PC-9 (cell line): ENCODE data around the gene HS3ST3B1. TPM values are rescaled to one million over a fixed set of nuclear protein-coding genes. Genes with fewer than 3 reads are reported as not detected.

ENCODE experiments used
- Bru-seq: library from RNA; stranded (reverse); fragments of 400-500 nt; gene quantifications from one replicate; lab custom pipeline; 2021; lab: Mats Ljungman, UMichigan
- BruChase-seq, 2 experiments: library from RNA; stranded (reverse); fragments of 400-500 nt; gene quantifications; one replicate each; lab custom pipeline; 2021; lab: Mats Ljungman, UMichigan
- BruUV-seq: library from RNA; stranded (reverse); fragments of 400-500 nt; replicated peaks from 2 replicates; lab custom pipeline; 2021; lab: Mats Ljungman, UMichigan
- CTCF ChIA-PET: fragments of 300-600 bp; sonication (Branson Sonifier 250); formaldehyde crosslinking; loops from one replicate; lab custom pipeline; 2022; ENCODE audit warnings: antibody characterized with exemption; lab: Charles Lee
- POLR2A ChIA-PET: fragments of 300-600 bp; sonication (Branson Sonifier 250); formaldehyde crosslinking; loops from one replicate; lab custom pipeline; 2022; ENCODE audit warnings: antibody characterized with exemption; ENCODE audit not compliant: unreplicated experiment; lab: Charles Lee
- DNase-seq, 2 experiments: peaks; one replicate each; pipeline versions ENCODE4 v3.0.0 to v3.0.0-alpha.2; 2015 to 2022; ENCODE audit warnings: mixed read lengths in 1 of 2
- H2AFZ ChIP-seq: fragments of 200-600 bp; sonication (generic); 2 replicates; pipeline ENCODE4 v1.8.1; 2017; ENCODE audit warnings: antibody characterized with exemption
- H3F3A ChIP-seq: fragments of 200-600 bp; sonication (generic); 2 replicates; pipeline ENCODE4 v1.8.1; 2017; ENCODE audit warnings: antibody characterized with exemption, mild to moderate bottlenecking, low read depth; ENCODE audit not compliant: insufficient read depth
- H3K27ac ChIP-seq: fragments of 200-600 bp; sonication (generic); 2 replicates; pipeline ENCODE4 v1.6.1; 2016; ENCODE audit warnings: mixed run types
- H3K27me3 ChIP-seq: fragments of 200-600 bp; sonication (generic); 2 replicates; pipeline ENCODE4 v1.6.1; 2016; ENCODE audit warnings: low read depth, mixed run types; ENCODE audit not compliant: insufficient read depth
- H3K36me3 ChIP-seq: fragments of 200-600 bp; sonication (generic); 2 replicates; pipeline ENCODE4 v1.6.1; 2016; ENCODE audit warnings: low read depth, mixed run types
- H3K4me1 ChIP-seq: fragments of 200-600 bp; sonication (generic); replicated peaks from 2 replicates; pipeline ENCODE4 v1.6.1; 2016; ENCODE audit warnings: mixed run types; ENCODE audit not compliant: insufficient read depth
- H3K4me2 ChIP-seq: fragments of 200-600 bp; sonication (generic); 2 replicates; pipeline ENCODE4 v1.6.1; 2017; ENCODE audit warnings: mixed run types
- H3K4me3 ChIP-seq: fragments of 200-600 bp; sonication (generic); 2 replicates; pipeline ENCODE4 v1.6.1; 2016; ENCODE audit warnings: mixed run types
- H3K79me2 ChIP-seq: fragments of 200-600 bp; sonication (generic); 2 replicates; pipeline ENCODE4 v1.6.1; 2017; ENCODE audit warnings: low read depth, mixed run types
- H3K9me2 ChIP-seq: fragments of 200-600 bp; sonication (generic); 2 replicates; pipeline ENCODE4 v1.8.1; 2017; ENCODE audit warnings: mild to moderate bottlenecking; ENCODE audit not compliant: insufficient read depth
- H3K9me3 ChIP-seq: fragments of 200-600 bp; sonication (generic); 2 replicates; pipeline ENCODE4 v1.8.1; 2016; ENCODE audit warnings: low read depth; ENCODE audit not compliant: insufficient read depth
- H4K20me1 ChIP-seq: fragments of 200-600 bp; sonication (generic); 2 replicates; pipeline ENCODE4 v1.8.1; 2017; ENCODE audit not compliant: insufficient read depth
- CTCF ChIP-seq: fragments of 200-600 bp; sonication (generic); conservative IDR thresholded peaks from 2 replicates; pipeline ENCODE4 v1.6.1; 2017; ENCODE audit warnings: mixed run types, antibody characterized with exemption, mild to moderate bottlenecking, moderate library complexity
- EZH2 ChIP-seq: fragments of 200-600 bp; sonication (generic); IDR thresholded peaks from 2 replicates; pipeline ENCODE4 v1.8.0; 2017; ENCODE audit warnings: antibody characterized with exemption, low read depth
- intact Hi-C: fragments of 100-400 bp; cut with micrococcal nuclease; formaldehyde crosslinking; loops from one replicate; pipeline ENCODE4 v1.10.0; 2022; ENCODE audit not compliant: unreplicated experiment
- long read RNA-seq: library from polyadenylated mRNA; stranded (forward); transcript quantifications from one replicate; pipeline ENCODE4 v2.0.0, GENCODE V29; 2022
- total RNA-seq: library from RNA; stranded (reverse); gene quantifications from 2 replicates; pipeline ENCODE4 v1.2.3, GENCODE V29; 2021

The HS3ST3B1 gene
- total RNA-seq (not detected in 2 replicates), Bru-seq, nascent RNA (percentile 2 among the genes with signal in this experiment), BruChase-seq, experiment 1, labeled RNA remaining after a 2-hour chase (percentile 6 among the genes with signal in this experiment), BruChase-seq, experiment 2, labeled RNA remaining after a 6-hour chase (not detected)
- long read RNA-seq, result 0 reads

DNA sequence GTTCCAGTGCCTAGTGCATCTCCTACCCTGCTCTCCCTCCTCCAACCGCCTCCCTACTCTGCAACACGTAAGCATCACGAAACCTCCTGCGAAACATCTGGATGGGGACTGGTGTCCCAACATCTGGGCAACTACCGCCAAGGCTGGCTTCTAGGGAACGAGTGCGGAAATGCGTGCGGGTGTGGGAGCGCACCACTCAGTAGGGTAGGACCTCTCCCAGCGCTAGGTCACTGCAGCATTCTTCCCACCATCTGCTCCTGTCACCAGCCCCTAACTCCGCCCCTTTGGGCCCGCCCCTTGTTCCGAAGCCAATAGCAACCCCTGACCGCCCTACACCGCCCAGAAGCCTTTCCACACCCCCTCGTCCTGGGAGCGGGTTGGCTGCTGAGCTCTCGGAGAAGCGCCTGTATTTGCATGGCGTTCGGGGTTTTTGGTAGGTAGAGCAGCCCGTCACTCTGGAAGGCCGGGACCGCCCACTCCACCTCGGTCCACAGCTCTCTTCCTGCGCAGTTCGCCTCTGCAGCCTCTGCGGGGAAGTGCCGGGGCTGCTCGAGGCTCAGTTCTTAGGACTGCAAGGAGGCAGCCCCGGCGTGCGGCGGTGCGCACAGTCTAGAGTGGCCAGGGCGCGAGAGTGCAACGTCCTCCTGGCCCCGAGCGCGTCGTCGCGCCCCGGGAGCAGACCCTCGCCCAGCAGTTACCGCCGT lies at the start of gene HS3ST3B1:
HS3ST3B1 (plus strand) TSS at position 507 of the 704 bp plus-strand sequence. CDS start 438 bp downstream, outside the sequence.
- no peak within 1 kb of the TSS for H3K4me3 ChIP-seq
- POLR2A ChIA-PET, result no interaction called here
- no peaks in the 10 kb centered on the region for H3F3A ChIP-seq
- H3K79me2 ChIP-seq, result no peaks in the 10 kb centered on the region
- DNase-seq, result no peak
- H3K36me3 ChIP-seq, result no peaks in the 10 kb centered on the region
- CTCF ChIA-PET, result no interaction called here
- BruUV-seq, result no TSS peak
- no peak within 1 kb of the TSS for H3K27ac ChIP-seq
- no peaks in the 10 kb centered on the region for H4K20me1 ChIP-seq
- 0 out of 2 replicates have a peak, but pooled peaks cover 9% of the 10 kb centered on the region for H3K27me3 ChIP-seq
- intact Hi-C loops, result no loop called here
- no peak within 1 kb of the TSS for H3K4me2 ChIP-seq
- H2AFZ ChIP-seq, result no peak within 1 kb of the TSS
- no peaks in the 10 kb centered on the region for H3K9me2 ChIP-seq
- TF ChIP-seq EZH2 (no peak), CTCF (no peak)
- no peaks in the 10 kb centered on the region for H3K9me3 ChIP-seq
- H3K4me1 ChIP-seq, result no peaks in the 10 kb centered on the region

GRCh38 chr17:14261406-14261805 lies 39.5 kb upstream of the HS3ST3B1 start:
- CTCF ChIA-PET, result no interaction called here
- Histone ChIP-seq H3F3A (no peaks in the 10 kb centered on the region), H3K27ac (no peak overlapping the region), H3K4me1 (no peaks in the 10 kb centered on the region), H3K9me2 (no peaks in the 10 kb centered on the region), H3K27me3 (peaks cover 38% of the 10 kb centered on the region), H3K4me2 (no peak overlapping the region), H3K4me3 (no peak overlapping the region), H3K79me2 (no peaks in the 10 kb centered on the region), H2AFZ (no peak overlapping the region), H4K20me1 (no peaks in the 10 kb centered on the region), H3K9me3 (no peaks in the 10 kb centered on the region), H3K36me3 (no peaks in the 10 kb centered on the region)
- no peak for DNase-seq
- TF ChIP-seq EZH2, result no peak
- no peak for TF ChIP-seq CTCF
- intact Hi-C loops, result no loop called here
- no TSS peak for BruUV-seq
- POLR2A ChIA-PET, result no interaction called here

- BruUV-seq, result no TSS peak
- Histone ChIP-seq H3K4me1 (no peaks in the 10 kb centered on the region), H3K9me3 (no peaks in the 10 kb centered on the region), H2AFZ (no peak overlapping the region), H3F3A (no peaks in the 10 kb centered on the region), H3K27ac (no peak overlapping the region), H3K27me3 (no peaks in the 10 kb centered on the region), H3K79me2 (no peaks in the 10 kb centered on the region), H3K9me2 (no peaks in the 10 kb centered on the region), H4K20me1 (no peaks in the 10 kb centered on the region), H3K4me3 (no peak overlapping the region), H3K4me2 (no peak overlapping the region), H3K36me3 (no peaks in the 10 kb centered on the region)
- intact Hi-C loops, result no loop called here
- no peak for TF ChIP-seq CTCF
- TF ChIP-seq EZH2, result no peak
- no peak for DNase-seq
- POLR2A ChIA-PET, result no interaction called here
- CTCF ChIA-PET, result no interaction called here
These were observed 32.6 kb upstream of the HS3ST3B1 start for GRCh38 chr17:14268264-14268663.
